NOMO-1 treated with DMSO at 0.1 percent for 48 hours (cell line): ENCODE results near the gene VPS13D.
A peak's percentile ranks its signal among the peaks of the same experiment; 100 is the strongest.
"Not testable (repeated sequence)": the region's sequence is repeated elsewhere in the genome, so short reads cannot be mapped to it uniquely, and the experiment has no call there.

Experiments
- DNase-seq: peaks from one replicate; lab custom pipeline; 2025; ENCODE audit not compliant: unreplicated experiment; lab: John Stamatoyannopoulos, UW

VPS13D gene

GRCh38 chr1:12196641-12197482 is 33.0 kb upstream of the VPS13D start:
- DNase-seq: peak; percentile 96

- no peak for DNase-seq
These were observed 32.3 kb upstream of the VPS13D start for GRCh38 chr1:12197483-12197880.

DNA sequence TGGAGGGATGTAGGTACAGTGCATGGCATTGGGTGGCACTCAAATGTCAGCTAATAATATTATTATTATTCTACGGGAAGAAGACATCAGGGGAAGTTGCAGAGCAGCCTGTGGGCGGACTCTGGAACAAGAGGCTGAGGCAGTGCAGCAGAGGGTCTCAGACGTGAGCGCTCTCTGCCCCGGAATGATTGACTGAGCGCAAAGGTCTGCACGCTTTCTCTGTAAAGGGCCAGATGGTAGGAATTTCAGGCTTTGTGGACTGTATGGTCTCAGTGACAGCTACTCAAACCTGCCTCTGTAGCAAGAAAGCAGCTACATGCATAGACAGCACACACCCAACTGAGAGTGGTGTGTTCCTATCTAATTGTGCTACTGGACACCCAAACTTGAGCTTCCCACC is 29.6 kb upstream of the VPS13D start:
- no peak for DNase-seq

DNA sequence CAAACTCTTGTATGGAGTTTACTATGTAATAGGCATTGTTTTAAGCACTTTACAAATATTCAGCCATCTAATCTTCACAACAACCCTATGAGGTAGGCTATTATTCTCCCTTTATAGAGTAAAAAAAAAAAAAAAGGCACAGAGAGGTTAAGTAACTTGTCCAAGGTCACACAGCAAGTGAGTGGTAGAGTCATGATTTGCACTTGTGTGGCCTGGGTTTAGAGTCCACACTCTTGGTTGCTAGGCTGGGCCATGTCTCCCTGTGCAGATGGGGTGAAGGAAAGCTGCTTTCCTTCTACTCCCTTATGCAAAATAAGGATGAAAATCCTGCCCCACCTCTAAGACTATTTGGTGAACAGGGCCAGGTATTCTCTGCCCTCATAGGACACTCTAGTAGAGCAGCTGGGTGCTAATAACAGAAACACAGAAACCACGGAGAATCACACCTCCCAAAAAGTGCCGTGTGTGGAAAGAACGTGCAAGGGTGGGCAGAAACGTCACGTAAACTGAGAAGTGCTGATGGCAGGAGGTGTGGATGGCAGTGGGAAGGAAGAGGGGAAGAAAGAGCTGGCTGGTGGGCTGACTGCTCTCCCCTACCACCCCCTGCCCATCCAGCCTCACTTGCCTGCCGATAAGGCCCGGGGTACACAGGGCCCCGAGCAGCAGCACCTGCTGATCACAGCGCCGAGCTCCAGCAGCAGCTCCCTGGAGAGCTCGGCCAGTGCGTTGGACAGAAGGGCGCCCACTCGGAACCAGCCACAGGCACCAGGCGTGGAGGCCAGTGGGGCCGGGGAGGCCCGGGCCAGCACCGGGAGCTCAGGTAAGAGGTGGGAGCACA is 28.3 kb upstream of the VPS13D start:
- no peak for DNase-seq

DNA sequence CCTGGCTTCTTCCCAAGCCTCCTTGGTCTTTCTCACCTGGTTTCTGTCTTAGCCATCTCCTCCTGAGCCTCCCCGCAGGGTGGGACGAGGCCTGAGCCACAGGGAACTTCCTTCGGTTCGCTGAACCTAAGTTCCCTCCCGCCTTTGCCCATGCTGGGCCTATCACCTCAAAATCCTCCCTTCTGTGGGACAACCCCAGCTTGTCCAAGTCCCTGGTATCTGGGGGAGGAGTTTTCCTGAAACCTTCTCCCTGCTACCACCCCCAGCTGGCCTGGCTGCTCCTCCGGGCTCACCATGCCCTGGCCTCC is 27.7 kb upstream of the VPS13D start:
- DNase-seq: no peak

DNA sequence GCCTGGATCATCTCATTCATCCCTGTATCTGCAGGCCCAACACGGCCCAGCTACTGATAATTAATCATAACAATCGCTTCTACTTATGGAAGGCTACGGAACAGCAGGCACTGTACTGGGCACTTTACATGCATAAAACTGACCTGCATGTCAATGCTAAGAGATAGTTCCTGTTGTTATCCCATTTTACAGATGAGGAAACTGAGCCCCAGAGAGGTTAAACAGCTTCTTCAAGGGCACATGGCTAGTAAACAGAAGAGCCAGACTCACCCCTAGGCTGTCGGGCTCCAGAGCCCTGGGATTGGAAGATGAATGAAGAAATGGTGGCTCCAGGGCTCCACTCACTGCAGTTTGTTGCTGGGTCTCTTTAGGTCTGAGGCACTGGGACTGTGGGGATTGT is 27.3 kb upstream of the VPS13D start:
- DNase-seq: no peak

DNA sequence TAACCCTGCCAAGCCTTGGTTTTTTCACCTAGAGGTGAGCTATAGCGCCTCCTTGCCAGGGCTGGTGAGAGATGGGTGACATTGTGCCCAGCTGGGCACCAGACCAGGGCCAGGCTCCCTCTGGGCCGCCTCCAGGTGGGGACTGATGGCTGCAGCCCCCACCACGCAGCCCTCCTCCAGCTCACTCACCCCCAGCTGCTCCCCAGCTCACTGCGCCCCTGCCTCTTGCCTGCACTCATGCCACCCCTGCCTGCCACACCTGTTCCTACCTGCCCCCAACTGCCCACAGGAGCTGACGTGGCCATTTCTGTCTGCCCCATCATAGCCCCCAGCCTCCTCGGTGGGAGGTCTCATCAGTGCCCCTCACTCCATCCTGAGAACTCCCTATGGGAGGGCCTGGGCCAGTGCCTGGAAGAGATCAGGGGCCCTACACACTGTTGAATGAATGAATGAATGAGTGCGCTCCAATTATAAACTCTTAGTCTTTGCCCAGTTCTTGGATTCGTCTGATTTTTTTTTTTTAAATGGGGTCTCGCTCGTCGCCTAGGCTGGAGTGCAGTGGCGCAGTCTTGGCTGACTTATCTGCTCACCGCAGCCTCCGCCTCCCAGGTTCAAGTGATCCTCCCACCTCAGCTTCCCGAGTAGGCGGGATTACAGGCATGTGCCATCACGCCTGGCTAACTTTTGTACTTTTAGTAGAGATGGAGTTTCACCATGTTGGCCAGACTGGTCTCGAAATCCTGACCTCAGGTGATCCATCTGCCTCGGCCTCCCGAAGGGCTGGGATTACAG is 26.4 kb upstream of the VPS13D start:
- DNase-seq: no peak

GRCh38 chr1:12204140-12204539 is 25.7 kb upstream of the VPS13D start:
- DNase-seq: no peak

GRCh38 chr1:12204754-12205658 is 24.8 kb upstream of the VPS13D start:
- no peak for DNase-seq

- no peak for DNase-seq
These were observed 23.6 kb upstream of the VPS13D start for GRCh38 chr1:12206238-12206637.

DNA sequence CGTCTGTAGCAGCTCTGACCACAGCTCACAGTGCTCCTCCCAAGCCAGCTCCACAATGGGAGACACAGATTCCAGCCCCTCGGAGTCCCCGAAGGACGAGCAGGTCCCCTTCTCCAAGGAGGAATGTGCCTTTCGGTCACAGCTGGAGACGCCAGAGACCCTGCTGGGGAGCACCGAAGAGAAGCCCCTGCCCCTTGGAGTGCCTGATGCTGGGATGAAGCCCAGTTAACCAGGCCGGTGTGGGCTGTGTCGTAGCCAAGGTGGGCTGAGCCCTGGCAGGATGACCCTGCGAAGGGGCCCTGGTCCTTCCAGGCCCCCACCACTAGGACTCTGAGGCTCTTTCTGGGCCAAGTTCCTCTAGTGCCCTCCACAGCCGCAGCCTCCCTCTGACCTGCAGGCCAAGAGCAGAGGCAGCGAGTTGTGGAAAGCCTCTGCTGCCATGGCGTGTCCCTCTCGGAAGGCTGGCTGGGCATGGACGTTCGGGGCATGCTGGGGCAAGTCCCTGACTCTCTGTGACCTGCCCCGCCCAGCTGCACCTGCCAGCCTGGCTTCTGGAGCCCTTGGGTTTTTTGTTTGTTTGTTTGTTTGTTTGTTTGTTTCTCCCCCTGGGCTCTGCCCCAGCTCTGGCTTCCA is 22.9 kb upstream of the VPS13D start:
- DNase-seq: no peak

GRCh38 chr1:12208271-12208670 is 21.6 kb upstream of the VPS13D start:
- DNase-seq: no peak

DNA sequence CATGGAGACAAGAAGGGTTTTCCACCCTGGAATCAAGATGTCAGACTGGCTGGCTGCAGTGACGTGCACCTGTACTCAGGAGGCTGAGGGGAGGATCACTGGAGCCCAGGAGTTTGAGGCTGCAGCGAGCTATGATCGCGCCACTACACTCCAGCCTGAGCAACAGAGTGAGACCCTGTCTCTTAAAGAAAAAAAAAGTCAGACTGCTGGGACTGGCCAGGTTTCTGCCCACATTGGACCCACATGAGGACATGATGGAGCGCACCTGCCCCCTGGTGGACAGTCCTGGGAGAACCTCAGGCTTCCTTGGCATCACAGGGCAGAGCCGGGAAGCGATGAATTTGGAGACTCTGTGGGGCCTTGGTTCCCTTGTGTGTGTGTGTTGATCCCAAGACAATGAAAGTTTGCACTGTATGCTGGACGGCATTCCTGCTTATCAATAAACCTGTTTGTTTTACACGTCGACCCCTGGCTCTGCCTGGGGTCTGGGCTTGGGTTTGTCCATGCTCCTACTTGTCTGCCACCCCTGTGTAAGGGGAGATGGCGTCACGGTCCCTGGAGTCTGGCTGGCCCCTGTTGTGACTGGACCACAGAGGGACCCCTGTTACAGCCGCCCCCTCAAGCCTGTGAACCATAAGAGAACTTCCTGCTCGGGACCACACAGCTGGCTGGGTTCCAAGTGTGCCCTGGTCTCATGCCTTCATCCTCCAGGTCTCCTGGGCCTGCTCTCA is 20.9 kb upstream of the VPS13D start:
- peak; percentile 47 for DNase-seq

GRCh38 chr1:12209495-12209832 is 20.4 kb upstream of the VPS13D start:
- no peak for DNase-seq

GRCh38 chr1:12215118-12215961 is 14.5 kb upstream of the VPS13D start:
- DNase-seq: no peak

DNA sequence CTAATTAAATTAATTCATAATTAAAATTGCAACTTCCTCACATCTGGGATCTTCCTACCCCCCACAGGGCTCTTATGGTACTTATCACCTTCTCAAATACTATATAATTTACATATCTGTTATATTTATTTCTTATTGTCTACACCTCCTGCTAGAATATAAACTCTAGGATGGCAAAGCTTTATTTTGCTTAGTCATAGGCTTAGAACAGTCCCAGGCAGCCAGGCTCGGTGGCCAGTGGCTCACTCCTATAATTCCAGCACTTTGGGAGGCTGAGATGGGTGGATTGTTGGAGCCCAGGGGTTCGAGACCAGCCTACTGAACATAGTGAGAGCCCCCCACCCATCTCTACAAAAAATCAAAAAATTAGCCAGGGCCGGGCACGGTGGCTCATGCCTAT is 10.0 kb upstream of the VPS13D start:
- DNase-seq: no peak

GRCh38 chr1:12220890-12221289 is 8.9 kb upstream of the VPS13D start:
- no peak for DNase-seq

GRCh38 chr1:12222700-12223099 is 7.1 kb upstream of the VPS13D start:
- DNase-seq: not testable (repeated sequence)

- DNase-seq: not testable (repeated sequence)
These were observed 5.7 kb upstream of the VPS13D start for GRCh38 chr1:12224092-12224491.
